ENCODE data around the gene USB1. TPM values are rescaled to one million over a fixed set of nuclear protein-coding genes. Genes with fewer than 3 reads are reported as not detected.

The USB1 gene
- total RNA-seq, 2 experiments from 2014 or later: 52.6 to 54.2 TPM

DNA sequence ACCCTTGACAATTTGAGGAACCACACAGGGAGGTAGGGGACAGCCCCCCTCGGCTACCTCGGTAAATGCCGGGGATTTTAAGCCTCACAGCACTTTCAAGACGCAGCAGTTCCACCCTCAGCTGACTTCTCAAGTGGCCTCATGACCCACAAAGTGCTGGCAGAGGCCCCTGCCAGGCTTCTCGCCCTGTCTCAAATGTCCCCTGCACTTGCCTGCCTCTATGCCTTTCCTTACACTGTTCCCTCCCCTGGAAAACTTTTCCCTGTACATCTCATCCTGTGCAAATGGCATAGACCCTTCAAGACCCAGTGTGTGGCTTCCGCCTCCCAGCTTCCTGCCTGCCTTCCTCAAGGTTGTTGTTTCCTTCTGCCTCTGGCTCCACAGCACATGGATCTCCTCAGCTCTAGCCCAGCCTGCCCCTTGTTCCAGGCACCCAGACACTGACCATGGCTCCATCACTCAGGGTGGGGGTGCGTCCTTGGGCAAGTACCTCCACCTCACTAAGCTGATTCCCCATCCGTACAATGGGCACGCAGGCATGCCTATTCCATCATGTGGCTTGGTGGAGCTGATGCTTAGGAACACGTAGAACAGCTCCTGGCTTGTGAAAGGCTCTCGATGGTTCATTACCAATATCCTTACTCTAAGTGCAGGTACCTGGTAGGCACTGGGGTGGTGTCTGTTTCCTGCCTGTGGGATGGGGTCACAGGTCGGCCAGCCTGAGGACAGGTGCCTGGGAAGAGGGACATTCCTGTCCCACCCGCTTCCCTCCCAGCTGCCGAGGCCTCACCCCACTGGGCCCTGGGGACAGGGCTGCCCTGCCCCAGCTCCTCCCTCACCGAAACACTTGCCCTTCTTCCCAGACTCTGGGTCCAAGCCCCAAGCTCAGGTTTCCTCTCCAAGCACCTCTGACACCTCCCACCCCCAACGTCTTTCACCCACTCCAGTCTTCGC lies 48.3 kb downstream of the USB1 start:
- Mint-ChIP-seq H3K4me3 (no peak overlapping the region), H3K27ac (no peak overlapping the region), H3K9me3 (no peaks in the 10 kb centered on the region), H3K36me3 (no peaks in the 10 kb centered on the region), H3K4me1 (no peaks in the 10 kb centered on the region), H3K27me3 (no peaks in the 10 kb centered on the region)
- DNase-seq: no peak

DNA sequence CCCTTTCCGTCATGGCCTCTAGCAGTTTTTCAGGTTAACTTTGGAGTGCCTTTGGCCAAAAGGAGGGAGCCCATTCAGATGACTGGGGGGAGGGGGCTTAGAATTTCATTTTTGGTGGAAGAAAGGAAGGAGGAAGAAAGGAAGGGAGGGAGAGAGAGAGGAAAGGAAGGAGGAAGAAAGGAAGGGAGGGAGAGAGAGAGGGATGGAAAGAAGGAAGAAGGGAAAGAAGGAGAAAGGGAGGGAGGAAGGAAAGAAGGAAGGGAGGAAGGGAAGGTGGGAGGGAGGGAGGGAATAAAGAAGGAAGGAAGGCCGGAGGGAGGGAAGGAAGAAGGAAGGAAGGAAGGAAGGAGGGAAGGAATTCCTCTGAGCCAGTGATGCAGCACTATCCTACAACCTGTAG lies 50.1 kb downstream of the USB1 start:
- Mint-ChIP-seq H3K36me3 (no peaks in the 10 kb centered on the region), H3K27me3 (no peaks in the 10 kb centered on the region), H3K4me3 (no peak overlapping the region), H3K9me3 (no peaks in the 10 kb centered on the region), H3K4me1 (no peaks in the 10 kb centered on the region), H3K27ac (no peak overlapping the region)
- no peak for DNase-seq

DNA sequence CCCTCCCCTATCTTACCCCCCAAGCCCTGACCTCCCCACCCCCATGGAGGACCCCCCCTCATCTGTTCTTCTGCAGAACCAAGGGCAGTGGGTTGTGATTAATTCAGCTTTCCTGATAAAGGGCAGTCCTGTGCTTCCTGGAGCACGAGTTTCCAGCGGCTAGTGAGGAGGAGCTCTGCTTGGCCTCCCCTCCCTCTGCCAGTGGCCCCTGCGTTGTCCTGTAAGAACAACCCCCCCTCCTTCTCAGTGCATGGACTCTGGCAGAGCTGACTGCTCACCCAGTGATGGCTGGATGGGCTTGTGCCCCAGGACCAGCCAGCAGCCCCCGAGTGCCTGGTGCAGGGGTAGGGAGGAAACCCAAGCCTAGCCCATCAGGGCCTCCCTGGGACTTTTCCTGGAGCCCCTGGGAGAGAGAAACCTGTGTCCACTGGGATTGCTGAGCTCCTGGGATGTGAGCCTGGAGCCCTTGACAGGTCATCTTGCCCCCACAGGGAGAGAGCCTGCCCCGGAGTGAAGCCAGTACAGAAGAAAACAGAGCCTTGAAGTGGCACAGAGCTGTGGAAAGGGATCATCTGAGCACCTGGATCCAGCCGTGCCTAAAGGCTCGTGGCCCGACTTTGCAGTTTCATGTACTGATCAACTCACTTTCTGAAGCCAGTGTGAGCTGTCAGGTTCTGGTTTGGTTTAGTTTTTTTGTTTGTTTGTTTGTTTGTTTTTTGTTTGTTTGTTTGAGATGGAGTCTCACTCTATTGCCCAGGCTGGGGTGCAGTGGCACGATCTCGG lies 50.8 kb downstream of the USB1 start:
- Mint-ChIP-seq H3K9me3 (no peaks in the 10 kb centered on the region), H3K4me1 (no peaks in the 10 kb centered on the region), H3K36me3 (no peaks in the 10 kb centered on the region), H3K27ac (no peak overlapping the region), H3K4me3 (no peak overlapping the region), H3K27me3 (no peaks in the 10 kb centered on the region)
- no peak for DNase-seq

DNA sequence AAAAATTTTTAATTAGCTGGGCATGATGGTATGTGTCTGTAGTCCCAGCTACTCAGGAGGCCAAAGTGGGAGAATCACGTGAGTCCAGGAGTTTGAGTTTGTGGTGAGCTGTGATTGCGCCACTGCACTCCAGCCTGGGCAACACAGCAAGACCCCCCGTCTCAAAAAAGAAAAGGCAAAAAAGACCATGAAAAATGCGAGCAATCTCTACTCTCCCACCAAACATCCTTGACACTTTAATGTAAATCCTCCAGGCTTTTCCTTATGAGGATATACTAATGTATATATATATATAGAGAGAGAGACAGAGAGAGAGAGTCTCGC lies 52.4 kb downstream of the USB1 start:
- no peaks in the 10 kb centered on the region for H3K9me3 Mint-ChIP-seq

GRCh38 chr16:58054289-58054688 lies 53.1 kb downstream of the USB1 start:
- Mint-ChIP-seq H3K4me3 (no peak overlapping the region), H3K4me1 (no peaks in the 10 kb centered on the region), H3K9me3 (no peaks in the 10 kb centered on the region), H3K27ac (no peak overlapping the region), H3K27me3 (no peaks in the 10 kb centered on the region), H3K36me3 (no peaks in the 10 kb centered on the region)
- no peak for DNase-seq

More for the DNA sequence above, 52.4 kb downstream of the USB1 start:
- no peak overlapping the region for H3K27ac Mint-ChIP-seq
- H3K4me3 Mint-ChIP-seq: no peak overlapping the region
- no peaks in the 10 kb centered on the region for H3K36me3 Mint-ChIP-seq
- no peaks in the 10 kb centered on the region for H3K27me3 Mint-ChIP-seq
- H3K4me1 Mint-ChIP-seq: no peaks in the 10 kb centered on the region
- DNase-seq: no peak

DNA sequence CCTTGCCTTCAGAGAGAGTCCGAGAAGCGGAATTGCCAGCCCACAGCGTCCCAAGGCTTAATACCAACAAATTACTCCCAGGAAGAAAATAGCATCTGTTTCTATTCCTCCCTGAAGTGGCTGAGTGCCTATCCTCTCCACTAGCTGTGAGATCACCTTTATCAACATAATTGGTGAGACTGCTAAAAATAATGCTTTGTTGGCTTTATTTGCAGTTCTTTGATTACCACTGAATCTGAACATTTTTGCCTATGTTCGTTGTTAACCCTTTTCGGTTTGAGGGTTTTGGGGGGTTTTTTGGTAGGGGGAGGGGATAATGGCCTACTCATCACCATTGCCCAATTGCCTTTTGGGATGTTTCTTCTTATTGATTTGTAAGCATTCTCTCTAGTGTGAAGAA lies 55.4 kb downstream of the USB1 start:
- DNase-seq: no peak
- Mint-ChIP-seq H3K27ac (no peak overlapping the region), H3K36me3 (no peaks in the 10 kb centered on the region), H3K27me3 (no peaks in the 10 kb centered on the region), H3K4me3 (no peak overlapping the region), H3K9me3 (no peaks in the 10 kb centered on the region), H3K4me1 (no peaks in the 10 kb centered on the region)

DNA sequence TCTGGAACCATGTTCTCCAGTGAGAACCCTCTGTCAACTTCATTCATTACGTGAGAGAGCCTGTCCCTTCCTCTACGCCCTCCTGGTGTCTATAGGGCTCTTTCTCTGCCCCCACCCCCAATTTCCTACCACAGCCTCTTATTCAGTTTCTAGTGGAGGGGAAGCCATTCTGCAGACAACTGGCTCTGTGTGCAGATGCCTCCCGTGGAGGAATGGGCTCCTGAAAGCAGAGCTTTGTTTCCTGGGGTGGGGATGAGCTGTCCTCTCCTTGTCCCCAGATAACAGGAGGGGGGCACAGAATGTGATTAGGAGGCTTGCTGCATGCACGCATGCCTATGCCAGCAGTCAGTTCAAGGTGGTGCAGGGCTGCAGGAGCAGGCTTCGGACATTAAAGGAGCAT lies 55.9 kb downstream of the USB1 start:
- no peak overlapping the region for H3K4me3 Mint-ChIP-seq
- no peaks in the 10 kb centered on the region for H3K4me1 Mint-ChIP-seq
- H3K36me3 Mint-ChIP-seq: no peaks in the 10 kb centered on the region
- no peaks in the 10 kb centered on the region for H3K9me3 Mint-ChIP-seq
- DNase-seq: no peak
- H3K27ac Mint-ChIP-seq: no peak overlapping the region
- H3K27me3 Mint-ChIP-seq: no peaks in the 10 kb centered on the region

DNA sequence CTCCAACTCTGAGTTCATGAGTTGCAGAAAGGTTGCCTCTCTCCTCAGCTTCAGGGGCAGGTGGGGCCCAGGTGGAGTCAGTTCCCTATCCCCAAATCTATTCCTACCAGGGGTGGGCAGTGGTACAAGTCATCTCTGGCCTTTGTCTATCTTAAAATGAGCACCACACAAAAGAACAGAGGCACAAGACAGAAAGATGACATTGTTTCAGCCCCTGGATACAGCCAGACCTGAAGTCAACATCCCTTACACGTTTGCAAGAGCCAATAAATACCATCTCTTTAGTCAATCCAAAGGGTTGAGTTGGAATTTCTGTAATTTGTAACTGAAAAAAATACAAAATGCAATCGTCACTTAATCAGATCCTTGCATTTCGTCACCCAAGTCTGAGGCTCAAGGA lies 56.6 kb downstream of the USB1 start:
- H3K36me3 Mint-ChIP-seq: no peaks in the 10 kb centered on the region
- H3K4me3 Mint-ChIP-seq: no peak overlapping the region
- no peak overlapping the region for H3K27ac Mint-ChIP-seq
- DNase-seq: no peak
- no peaks in the 10 kb centered on the region for H3K27me3 Mint-ChIP-seq
- H3K4me1 Mint-ChIP-seq: no peaks in the 10 kb centered on the region
- H3K9me3 Mint-ChIP-seq: no peaks in the 10 kb centered on the region

GRCh38 chr16:58062821-58063220 lies 61.6 kb downstream of the USB1 start:
- DNase-seq: no peak
- Mint-ChIP-seq H3K27ac (no peak overlapping the region), H3K4me3 (no peak overlapping the region), H3K27me3 (no peaks in the 10 kb centered on the region), H3K4me1 (no peaks in the 10 kb centered on the region), H3K36me3 (no peaks in the 10 kb centered on the region), H3K9me3 (no peaks in the 10 kb centered on the region)

DNA sequence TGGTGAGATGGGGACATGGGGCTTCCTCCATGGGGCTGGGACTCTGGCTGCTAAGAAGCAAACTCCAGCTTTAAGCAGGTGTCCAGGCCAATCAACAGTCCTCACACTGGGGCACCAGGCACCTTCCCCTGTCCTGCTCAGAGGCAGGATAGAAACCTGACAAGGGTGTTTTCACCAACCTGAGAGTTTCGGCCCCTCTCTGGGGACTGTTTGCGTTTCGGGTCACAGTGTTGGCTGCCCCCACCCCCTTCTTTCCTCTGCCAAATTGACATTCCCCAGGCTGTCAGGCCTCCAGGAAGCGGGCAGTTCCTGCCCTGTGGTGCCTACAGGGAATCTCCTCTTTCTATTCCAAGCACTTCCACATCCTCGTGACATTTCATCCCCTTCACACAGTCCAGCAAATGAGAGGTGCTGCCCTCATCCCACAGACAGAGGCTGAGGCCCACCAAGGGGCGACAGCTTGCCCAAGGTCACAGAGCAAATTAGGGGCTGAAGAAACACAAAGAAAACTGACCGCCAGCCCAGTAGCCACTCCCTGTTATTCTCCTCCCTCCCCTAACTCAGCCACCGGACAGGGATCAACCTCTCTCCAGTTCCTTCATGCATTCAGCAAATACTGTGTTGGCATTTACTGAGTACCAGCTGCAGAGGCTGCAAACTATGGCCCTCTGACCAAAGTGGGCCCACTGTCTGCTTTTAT lies 62.3 kb downstream of the USB1 start:
- DNase-seq: no peak
- H3K4me1 Mint-ChIP-seq: no peaks in the 10 kb centered on the region
- H3K9me3 Mint-ChIP-seq: no peaks in the 10 kb centered on the region
- H3K4me3 Mint-ChIP-seq: no peak overlapping the region
- no peaks in the 10 kb centered on the region for H3K27me3 Mint-ChIP-seq
- no peak overlapping the region for H3K27ac Mint-ChIP-seq
- H3K36me3 Mint-ChIP-seq: no peaks in the 10 kb centered on the region

DNA sequence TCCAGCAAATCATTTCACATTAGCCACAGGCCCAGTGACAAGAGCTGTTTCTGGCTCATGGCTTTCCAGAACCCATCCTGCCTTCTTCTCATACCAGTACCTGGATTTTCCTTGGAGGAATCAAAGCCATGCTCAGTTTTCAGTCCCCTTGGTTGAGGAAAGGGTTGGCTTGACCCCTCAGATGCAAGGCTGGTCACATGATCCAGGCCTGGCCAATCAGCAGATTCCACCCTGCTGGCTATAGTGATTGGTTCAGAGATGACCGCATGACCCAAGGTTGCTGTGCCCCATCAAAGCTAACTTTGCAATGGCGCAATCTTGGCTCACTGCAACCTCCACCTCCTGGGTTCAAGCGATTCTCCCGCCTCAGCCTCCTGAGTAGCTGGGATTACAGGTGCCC lies 69.4 kb downstream of the USB1 start:
- Mint-ChIP-seq H3K9me3 (no peaks in the 10 kb centered on the region), H3K27me3 (no peaks in the 10 kb centered on the region), H3K4me1 (no peaks in the 10 kb centered on the region), H3K36me3 (no peaks in the 10 kb centered on the region), H3K27ac (no peak overlapping the region), H3K4me3 (no peak overlapping the region)
- no peak for DNase-seq

Other genes starting within 250 kb of the USB1 start
- gene KIFC3, start 198.9 kb upstream of the USB1 start, total RNA-seq: 1 to 10 TPM; 1.2 to 1.3 TPM
- not detected for gene CNGB1, start 30.3 kb upstream of the USB1 start, total RNA-seq
- 1 to 10 TPM; 6.8 to 7.2 TPM for gene ZNF319, start 735 bp upstream of the USB1 start, total RNA-seq
- under 1 TPM; 0.12 to 0.25 TPM for gene MMP15, start 24.3 kb downstream of the USB1 start, total RNA-seq
- gene CFAP20, start 128.0 kb downstream of the USB1 start, total RNA-seq: 10 to 100 TPM; 57.6 to 59.3 TPM
- 100 to 1,000 TPM; 113 to 114 TPM for gene CSNK2A2, start 196.7 kb downstream of the USB1 start, total RNA-seq